NCI-H69 (cell line): Measurements from ENCODE around the gene MAOA.
"Not testable (repeated sequence)": the region's sequence is repeated elsewhere in the genome, so short reads cannot be mapped to it uniquely, and the experiment has no call there.

Experiments
- DNase-seq: peaks from one replicate; lab custom pipeline; 2025; lab: John Stamatoyannopoulos, UW

Gene MAOA

DNA sequence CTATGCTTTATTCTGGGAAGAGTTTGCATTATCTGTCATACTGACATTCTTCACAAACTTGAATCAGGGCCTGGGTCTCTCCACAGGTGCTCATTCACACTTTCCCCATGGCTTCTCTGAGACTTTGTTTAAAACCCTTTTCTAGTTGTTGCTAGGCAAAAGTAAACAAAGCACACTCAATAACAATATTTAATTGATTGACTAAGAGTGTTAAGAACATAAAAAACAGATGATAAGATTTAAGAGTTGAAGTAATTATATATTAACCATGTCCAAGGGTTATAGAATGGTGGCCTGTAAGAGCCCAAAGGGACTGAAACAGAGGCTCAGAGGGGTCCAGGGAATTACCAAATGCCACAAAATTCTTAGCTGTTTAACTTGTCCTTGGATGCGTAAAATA is 7.1 kb downstream of the MAOA start:
- no peak for DNase-seq

DNA sequence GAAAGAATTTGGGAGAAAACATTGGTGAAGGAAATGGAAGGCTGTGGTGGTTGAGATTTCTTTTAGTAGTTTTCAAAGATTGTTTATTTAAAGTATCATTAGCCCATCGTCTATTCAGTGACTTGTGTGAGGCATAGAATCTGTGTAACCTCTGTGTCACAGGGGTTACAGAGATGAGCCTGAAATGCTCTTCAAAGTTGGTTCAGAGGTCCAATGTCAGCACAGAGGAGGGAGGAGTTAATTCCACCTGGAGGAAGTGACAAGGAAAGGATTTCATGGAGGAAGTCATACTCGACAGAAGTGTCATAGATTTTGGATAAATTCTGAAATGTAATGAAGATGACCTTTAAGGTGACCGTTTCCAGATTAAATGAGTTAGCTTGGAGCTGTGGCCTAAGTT is 8.2 kb downstream of the MAOA start:
- DNase-seq, result no peak

DNA sequence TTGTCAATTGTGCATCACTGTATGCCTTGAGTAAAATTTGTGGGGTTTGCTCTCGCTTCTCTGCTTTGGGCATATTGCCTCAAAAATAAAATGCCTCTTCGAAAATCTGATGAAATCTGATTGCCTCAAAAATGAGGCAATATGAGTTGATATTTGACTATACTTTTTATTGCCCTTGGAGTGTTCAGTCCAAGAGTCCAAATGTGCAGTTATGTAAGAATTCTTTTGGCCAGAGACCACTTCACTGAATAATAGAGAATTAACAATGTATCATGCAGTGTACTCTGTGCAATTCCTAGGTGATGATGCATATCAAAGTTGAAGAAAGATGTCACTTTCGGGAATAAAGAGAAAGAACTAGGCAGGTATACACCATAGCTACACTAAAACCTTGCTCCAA is 8.6 kb downstream of the MAOA start:
- DNase-seq, result no peak

DNA sequence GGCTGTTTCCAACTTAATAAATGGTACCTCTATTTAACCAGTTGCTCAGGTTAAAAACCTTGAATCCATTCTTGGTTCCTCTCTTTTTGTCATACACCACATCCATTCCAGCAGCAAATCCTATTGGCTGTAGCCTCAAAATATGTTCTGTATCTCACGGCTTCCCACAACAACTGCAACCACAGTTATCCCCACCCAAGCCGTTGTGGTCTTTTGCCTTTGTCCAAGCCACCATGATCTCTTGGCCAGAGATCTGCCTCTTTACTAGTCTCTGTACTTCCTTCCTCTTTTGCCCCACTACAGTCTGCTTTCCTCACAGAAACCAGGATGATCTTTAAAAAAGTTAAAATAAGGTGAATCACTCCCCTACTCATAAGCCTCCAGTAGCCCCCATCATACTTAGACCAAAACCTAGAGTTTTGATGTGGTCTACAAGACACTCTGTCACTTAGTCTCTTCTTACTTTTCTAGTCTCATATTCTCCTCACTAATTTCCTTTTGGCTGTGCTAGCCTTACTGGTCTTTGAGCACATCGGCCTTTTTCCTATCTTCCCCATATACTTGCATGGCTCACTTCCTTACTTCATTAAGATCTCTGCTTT is 10.3 kb downstream of the MAOA start:
- DNase-seq, result no peak

DNA sequence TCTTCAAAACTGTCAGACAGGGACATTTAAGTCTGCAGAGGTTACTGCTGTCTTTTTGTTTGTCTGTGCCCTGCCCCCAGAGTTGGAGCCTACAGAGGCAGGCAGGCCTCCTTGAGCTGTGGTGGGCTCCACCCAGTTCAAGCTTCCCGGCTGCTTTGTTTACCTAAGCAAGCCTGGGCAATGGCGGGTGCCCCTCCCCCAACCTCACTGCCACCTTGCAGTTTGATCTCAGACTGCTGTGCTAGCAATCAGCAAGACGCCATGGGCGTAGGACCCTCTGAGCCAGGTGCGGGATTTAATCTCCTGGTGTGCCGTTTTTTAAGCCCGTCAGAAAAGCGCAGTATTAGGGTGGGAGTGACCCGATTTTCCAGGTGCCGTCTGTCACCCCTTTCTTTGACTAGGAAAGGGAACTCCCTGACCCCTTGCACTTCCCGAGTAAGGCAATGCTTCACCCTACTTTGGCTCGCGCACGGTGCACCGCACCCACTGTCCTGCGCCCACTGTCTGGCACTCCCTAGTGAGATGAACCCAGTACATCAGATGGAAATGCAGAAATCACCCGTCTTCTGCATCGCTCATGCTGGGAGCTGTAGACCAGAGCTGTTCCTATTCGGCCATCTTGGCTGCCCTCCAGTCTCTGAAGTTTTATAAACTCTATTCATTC is 20.0 kb downstream of the MAOA start:
- not testable (repeated sequence) for DNase-seq

DNA sequence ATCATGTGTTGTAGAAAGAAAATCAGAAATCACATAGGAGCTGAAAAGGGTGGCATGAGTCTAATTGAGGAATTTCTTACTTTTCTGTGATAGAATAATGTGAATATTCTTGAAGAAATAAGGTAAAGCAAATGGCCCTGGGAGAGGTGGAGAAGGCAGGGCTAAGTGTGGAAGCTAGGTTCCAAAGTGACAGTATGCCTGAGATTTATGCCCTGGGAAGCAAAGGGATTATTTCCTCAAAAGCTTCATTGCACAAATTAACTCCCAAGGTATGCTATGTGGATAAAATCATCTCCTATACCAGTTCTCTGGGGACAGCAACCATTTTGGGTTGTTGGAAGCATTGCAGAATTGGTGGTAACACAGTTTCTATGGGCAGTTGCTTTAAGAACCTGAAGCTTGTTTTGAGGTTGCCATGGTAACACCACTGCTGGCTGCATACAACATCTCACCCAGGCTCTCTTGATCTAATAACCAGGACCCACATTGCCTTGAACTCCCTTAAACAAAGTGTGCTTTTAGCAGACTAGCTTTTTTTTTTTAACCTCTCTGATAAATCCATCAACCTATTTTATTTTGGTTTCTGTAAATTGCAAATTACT is 21.0 kb downstream of the MAOA start:
- no peak for DNase-seq

DNA sequence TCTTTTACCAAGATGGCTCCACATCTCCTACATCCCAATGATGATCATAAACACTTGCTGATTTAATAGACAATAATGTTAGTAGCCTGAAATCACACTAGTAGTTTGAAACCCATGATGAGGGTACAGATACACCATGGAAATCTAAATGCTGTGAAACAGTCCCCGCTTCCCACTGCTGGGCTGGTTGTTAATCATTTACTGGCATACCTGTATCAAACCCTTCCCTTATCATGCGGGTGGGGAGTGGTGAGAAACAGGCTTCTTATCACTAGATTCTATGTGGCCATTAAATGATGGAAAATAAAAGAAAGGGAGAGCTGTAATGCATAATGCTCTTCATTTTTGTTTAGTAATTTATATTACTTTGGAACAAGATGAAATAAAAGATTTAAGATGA is 21.9 kb downstream of the MAOA start:
- no peak for DNase-seq

DNA sequence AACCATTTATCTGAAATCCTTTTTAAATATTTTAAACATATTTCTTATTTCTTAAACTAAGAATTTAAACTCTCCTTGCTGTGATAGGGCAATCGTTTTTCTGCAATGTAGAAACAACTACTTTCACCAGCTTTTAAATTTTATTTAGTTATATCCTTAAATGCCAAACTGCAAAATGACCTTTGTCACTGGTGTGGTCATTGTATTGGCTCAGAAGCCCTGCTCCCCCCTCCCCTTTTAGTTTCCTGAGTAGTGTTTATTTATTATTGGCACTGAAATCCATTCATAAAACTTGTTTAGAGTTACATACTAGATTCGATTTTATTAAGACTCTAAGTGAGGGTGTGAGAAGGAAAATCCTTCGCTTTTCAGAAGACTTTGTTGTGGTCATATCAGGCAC is 23.0 kb downstream of the MAOA start:
- no peak for DNase-seq

DNA sequence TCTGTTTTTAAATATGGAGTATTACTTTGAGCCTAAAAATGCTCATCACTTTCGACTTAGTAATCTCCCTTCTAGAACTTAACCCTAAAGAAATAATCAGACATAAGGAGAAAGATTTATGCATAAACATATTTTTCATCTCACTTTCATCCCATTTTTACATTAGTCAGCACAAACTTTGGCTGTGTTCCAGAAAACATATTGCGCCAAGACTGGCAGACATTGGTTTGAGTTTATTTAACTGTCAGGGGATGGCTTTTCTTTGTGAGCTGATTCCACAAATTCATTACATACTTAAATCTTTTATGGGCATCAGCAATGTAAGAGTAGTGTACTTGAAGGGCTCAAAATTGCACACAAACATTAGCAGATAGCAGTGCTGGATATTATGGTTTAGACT is 23.7 kb downstream of the MAOA start:
- DNase-seq, result no peak

DNA sequence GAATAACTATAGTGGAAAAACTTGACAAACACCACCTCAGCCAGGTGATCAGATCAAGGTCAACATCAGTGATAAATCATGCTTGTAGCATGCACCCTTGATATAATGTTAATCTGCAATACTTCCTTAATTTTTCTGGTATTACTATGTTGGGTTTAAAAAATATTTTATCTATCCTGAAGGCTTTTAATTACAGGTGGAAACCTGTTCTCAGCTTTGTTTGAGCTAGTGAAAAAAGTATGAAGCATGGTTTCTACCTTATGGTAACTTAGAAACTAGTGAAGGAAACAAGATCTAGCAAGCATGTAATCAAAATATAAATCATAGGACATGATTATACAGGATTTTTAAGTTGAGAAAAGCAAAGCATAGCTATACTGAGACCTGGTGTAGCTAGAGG is 26.6 kb downstream of the MAOA start:
- no peak for DNase-seq

DNA sequence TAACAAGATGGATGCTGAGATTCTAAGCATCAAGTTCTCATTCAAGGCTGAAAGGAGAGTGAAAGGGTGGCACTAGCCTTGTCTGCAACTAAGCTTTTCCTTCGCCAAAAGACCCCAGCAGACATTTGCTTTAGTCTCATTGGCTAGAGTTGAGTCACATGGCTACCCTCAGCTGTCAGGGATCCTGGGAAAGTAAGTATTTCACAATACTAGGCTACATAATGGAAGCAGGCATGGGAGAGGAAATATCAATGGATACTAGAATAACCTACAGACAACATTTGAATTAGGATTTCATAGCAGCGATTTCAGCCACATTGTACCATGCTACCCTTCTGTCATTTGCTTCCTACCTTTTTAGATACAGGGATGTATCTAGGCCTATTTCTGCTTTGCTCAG is 29.1 kb downstream of the MAOA start:
- no peak for DNase-seq

DNA sequence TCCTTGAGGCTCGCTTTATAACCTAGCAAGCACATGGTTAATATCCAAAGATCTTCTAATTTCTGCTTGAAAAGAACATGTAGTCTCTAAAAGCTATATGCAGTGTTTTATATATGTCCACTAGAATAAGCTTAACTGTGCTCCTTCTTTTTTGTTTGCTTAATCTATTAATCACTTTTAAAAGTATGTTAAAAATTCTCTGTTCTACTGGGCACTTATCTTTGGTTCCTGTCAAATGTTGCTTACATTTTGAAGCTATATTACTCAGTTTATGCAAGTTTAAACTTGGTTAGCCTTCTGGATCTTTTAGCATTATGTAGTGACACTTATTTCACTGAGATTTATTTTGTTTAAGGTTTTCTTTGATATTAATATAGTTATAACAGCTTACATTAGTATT is 32.5 kb downstream of the MAOA start:
- DNase-seq, result no peak

DNA sequence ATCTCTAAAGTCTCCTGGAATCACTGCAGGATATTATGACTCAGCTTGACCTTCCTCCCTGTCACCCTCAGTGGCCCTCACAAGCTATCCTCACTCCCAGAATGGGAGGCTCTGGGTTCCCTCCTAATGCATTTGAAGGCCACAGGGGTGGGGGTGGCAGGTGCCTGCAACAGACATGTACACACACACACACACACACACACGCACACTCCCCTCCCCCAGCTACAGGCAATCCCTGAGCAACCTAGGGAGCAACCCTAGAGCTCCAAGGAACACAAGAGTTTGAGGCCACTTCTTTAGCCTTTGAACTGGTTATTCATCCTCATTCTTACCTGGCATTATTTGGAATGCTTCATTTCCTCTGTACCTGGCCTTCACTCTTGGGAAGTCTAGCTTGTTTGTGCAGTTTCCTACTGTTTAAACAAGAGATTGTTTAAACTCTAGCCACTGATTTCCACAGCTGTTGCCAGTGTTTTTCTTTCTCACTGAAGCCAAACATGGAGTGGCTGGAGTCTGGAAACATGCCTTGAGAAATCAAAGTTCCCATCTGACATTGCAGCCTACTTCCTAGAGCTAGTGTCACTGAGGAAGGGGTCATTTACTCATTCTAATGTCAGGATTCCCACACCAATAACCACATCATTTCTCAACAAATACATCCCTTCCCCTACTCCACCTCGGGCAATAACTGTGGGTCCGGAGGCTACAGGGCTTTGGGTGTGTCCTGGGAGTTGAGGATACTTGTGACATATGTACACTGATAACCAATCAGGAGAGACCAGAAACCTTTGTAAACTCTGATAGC is 37.7 kb downstream of the MAOA start:
- DNase-seq, result no peak

DNA sequence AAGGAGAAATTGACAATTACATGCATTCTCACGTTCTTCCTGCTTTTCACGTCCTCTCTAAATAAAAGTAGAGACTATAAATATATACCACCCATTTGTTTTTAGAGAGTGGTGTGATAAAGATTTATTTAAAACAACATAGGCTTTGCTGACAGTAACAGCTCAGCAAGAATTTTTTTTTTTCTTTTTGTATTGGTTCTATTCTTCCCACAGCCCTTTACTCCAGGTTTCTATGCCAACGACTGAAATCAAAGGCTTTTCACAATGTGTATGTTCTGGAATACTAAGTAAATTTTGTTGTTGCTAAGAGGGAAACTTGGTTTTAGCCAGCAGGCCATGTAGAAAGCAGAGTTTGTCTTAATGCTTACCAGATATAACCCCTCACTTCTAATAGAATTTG is 43.4 kb downstream of the MAOA start:
- DNase-seq, result no peak

DNA sequence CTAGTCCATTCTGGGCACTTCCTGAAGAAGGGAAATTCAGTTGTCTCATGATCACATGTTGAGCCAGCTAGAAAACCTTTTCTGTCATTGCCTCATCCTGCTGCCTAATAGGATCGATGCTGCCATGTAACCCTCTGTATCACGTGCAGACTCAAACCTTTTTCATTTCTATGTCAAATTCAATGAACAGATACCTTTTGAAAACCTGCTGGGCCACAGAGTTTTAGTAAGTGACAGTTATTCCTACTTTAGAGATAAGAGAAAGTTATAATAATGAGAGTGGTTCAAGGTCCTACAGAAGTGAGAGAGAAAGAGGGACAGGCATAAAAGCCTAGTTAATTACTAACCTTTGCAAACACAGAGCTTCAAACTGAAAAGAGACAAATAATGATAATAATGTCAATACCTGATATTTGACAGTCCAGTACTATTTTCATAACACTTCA is 46.0 kb downstream of the MAOA start:
- no peak for DNase-seq

DNA sequence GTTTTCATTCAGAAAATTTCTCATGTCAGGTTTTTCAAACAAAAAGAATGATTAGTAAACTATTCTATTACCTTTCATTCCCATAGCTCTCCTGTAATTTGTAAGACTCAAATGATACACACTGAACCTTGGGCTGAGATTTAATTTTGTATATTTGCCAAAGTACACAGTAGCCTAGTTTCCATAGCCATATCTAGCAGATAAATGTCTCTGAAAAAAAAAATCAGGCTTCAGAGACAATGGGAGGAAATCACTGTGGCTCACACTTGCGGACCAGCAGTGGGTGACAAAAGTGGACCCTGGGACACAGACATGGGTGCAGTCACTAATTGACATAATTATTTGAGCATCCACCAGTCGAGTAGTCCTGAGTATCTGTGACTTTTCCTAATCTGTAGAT is 46.6 kb downstream of the MAOA start:
- DNase-seq, result no peak

DNA sequence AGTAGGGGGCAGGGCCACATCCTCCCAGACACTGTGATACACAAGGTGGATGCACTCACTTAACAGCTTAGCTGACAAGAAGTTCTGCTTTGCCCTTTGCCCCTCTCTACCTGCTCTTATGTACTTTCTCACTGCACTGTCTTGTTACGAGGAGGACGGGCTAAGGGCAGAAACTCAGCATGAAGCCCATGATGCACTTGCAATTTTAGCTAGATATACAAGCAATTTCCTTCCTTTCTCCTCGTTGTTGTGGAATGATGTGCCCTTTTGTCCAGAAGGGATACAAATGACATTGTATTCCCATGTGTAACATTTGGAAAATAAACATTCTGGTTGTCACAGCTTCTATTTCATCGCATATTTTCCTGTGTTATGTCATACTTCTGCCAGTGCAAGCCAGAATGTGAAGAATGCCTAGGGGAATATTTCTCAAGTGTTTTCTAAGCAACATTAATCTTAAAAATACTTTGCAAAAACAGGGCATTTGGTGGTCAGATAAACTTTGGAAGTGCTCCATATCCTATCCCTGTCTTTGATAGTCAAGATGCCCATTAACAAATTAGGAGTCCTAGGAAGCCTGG is 47.2 kb downstream of the MAOA start:
- DNase-seq, result no peak

DNA sequence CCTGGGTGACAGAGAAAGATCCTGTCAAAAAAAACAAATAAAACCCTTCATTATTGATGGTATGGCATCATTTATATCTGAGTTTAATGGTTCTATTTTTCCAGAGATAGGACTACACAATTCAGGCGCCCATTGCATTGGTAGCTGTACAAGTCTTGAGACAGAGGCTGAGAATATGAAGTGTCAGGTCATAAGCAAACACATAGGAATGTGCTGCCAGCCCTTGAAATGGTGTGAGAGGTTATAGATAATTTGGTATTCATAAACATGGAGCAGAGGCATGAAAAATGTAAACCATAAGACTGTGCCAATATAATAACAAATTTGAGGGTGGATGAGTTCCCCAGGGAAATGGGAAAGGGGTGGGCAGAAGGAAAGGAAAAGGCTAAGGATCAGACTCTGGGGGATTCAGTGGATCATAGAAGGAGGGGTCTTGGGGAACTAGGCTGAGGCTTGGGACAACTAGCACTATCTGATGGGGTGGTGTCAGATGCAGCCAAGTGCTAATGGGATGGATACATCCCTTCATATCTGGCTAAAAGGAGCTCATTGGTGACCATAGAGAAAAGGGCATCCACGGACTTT is 50.8 kb downstream of the MAOA start:
- no peak for DNase-seq

DNA sequence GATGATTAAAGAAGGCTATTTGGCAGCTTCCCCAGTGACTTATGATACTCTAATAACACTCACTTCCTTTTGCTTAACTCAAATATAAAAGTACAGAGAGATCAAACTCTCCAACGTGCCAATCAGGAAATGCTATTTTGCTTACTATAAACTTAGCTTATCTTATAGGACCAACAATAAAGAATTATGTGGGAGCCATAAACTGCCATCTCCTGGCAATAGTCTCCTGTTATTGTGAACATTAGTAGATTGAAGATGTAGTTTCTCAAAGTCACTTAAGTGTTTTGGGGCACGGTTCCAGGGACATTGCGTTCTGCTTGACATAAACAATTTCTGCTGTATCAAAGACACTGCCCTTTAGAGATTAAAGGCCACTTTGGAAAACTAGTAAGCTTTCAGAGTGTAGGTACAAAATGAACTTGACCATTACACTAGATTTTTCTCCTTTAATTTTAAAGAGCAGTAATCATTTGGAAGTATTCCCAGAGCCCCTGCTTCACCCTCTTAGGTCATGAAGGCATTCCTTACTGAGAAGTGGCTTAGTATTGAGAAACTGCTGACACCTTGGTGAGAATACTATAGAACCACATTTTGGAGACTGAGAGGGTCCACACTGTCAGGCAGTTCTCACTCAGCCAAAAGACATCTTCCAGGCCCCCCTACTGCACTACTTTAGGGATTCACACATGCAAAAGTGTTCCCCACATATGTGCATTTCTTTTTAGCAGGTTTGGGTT is 51.9 kb downstream of the MAOA start:
- no peak for DNase-seq

DNA sequence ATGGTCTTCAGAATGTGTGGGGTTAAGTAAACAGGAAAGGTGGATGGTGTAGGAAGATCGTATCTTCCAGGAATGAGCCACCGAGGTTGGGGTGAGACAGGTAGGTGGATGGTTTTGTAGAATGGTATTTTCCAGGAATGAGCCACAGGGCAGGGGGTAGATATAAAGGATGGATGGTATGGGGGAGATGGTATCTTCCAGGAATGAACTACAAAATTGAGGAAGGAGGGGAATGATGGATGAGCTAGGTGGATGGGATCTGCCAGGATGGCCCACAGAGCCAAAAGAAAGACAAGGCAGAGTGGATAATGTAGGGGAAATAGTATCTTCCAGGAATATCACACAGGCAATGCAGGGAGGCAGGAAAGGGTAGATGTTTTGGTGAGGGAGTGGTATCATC is 60.0 kb downstream of the MAOA start:
- no peak for DNase-seq

DNA sequence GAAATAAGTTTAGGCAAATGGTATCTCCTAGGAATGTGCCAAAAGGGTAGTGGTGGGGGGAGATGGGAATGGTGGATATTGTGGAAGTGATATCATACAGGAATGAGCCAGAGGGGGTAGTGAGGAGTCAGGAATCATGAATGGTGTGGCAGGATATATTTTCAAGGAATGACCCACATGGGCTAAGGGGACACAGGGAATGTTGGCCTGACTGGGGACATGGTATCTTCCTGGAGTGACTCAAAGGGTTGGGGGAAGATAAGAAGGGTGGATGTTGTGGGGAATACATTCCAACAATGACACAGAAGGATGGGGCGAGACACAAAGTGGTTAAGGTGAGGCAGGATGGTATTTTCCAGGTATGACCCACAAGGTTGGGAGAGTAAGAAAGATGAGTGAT is 60.6 kb downstream of the MAOA start:
- no peak for DNase-seq

DNA sequence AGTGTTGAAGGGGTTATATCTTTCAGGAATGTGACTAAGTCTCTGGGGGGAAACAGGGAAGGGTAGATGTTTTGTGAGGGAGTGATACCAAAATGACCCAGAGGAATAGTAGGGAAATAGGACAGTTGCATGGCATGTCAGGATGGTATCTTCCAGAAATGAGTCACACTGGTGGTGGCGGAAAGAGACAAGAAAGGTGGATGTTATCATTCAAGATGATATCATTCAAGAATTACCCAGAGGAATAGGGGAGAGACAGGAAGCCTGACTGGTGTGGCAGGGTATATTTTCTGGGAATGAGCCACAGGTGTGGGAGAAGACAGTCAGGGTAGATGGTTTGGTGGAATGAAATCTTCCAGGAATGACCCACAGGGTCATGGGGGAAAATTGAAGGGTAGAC is 61.1 kb downstream of the MAOA start:
- no peak for DNase-seq
